Measurements from ENCODE around the gene DOK7. TPM values are rescaled to one million over a fixed set of nuclear protein-coding genes. Genes with fewer than 3 reads are reported as not detected.

The DOK7 gene
- total RNA-seq, 2 donors from 2014 or later = not detected

DNA sequence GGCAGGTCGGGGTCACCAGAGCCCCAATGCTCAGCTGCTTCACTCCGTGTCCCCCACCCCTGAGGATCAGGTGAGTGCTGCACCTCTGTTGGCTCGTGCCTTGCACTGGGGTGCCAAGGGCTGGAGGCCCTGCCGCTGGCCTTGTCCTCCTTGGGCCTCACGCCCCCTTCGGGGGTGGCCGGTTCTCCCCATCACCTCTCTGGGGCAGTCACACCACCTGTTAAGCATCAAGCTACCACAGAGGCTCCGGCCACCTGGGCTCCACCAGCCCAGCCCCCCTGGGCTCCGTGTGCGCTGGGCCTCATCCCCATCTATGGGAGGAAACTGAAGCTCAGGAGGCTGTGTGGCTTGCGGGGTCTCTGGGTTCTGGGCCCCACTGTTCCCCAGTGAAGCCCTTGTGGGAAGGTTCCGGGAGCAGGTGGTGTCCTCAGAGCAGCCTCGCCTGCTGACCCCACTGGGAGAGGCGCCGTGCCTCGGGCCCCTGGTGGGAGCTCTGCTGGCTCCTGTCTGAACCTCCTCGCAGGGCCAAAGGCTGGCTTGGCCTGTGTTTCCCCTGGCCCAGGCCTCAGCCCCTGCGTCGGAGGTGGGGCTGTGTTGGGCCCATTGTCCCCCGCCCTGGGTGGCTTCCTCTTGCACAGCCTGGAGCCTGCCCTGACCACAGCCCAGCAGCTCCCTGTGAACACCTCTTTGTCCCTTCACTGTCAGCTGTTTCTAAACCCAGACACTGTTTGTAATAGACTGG, 30.8 kb downstream of the DOK7 start:
- ATAC-seq (no peak), DNase-seq (no peak)
- Mint-ChIP-seq H3K4me1 (peaks cover 2% of the 10 kb centered on the region), H3K27me3 (peaks cover 19% of the 10 kb centered on the region), H3K4me3 (no peak overlapping the region), H3K36me3 (ENCODE audit: low read depth) (no peaks in the 10 kb centered on the region), H3K27ac (no peak overlapping the region)
- H3K9me3 ChIP-seq (ENCODE audit: control insufficient read depth, low read length, poor library complexity, severe bottlenecking) = no peaks in the 10 kb centered on the region

DNA sequence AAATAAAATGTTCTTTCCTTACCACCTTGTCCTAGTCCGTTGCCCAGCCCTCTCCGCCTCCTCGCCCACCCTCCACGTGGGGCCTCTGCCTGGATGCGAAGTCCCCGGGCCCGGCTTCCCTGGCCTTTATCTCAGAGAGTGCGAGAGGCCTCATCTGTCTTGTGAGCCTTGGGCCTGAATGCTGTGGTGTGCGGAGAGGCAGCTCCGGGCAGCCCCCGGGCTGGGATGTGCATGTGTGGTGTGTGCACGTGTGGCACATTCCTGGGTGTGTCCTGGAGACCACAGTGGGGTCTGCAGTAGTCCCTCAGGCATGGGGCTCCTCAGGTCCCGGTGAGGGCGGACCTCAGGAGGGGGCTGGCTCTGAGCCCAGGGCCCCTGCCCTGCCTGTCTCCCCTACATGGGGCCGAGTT, 31.4 kb downstream of the DOK7 start:
- ATAC-seq (no peak), DNase-seq (no peak)
- no peaks in the 10 kb centered on the region for H3K9me3 ChIP-seq (ENCODE audit: control insufficient read depth, low read length, poor library complexity, severe bottlenecking)
- peaks cover 2% of the 10 kb centered on the region for H3K4me1 Mint-ChIP-seq
- H3K36me3 Mint-ChIP-seq (ENCODE audit: low read depth) = no peaks in the 10 kb centered on the region
- no peak overlapping the region for H3K4me3 Mint-ChIP-seq
- peaks cover 19% of the 10 kb centered on the region for H3K27me3 Mint-ChIP-seq
- peak overlapping the region; percentile 45 for H3K27ac Mint-ChIP-seq

DNA sequence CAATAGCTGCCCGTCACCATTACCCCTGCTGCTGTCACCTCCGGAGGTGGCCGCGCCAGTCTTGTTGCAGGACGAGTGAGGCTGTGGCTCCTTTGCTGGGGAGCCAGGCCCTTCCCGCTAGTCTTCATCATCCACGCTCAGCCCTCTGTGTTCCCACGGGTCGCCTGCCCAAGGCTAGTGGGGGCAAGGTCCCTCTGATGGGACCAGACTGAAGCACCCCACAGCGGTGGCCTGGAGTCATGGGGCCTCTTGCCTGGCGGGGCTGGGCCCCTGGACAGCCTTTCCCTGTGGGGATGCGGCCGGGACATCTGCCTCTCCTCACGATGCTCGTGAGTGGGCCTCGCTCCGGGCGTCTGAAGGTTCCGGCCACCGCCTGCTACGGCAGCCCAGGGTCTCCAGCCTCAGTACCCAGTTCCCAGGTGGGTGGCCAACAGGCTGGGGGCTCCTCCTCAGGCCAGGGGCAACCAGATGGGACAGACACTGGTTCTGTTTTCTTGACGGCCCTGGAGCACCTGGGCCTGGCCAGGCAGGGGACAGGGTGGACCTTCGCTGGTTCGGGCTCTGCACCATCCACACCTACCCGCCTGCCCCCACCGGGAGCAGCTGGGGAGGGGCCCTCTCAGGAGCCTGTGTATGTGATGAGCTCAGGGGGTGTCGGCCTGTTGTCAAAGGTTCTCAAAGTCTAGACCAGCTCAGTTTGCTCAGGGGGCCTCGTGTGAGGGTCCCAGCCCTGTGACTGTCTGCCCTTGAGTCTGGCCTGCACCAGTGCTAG, 32.3 kb downstream of the DOK7 start:
- Mint-ChIP-seq H3K27me3 (peaks cover 19% of the 10 kb centered on the region), H3K36me3 (ENCODE audit: low read depth) (no peaks in the 10 kb centered on the region), H3K4me3 (no peak overlapping the region), H3K4me1 (peaks cover 2% of the 10 kb centered on the region), H3K27ac (peak overlapping the region; percentile 45)
- ATAC-seq (no peak), DNase-seq (no peak)
- H3K9me3 ChIP-seq (ENCODE audit: control insufficient read depth, low read length, poor library complexity, severe bottlenecking) = no peaks in the 10 kb centered on the region

DNA sequence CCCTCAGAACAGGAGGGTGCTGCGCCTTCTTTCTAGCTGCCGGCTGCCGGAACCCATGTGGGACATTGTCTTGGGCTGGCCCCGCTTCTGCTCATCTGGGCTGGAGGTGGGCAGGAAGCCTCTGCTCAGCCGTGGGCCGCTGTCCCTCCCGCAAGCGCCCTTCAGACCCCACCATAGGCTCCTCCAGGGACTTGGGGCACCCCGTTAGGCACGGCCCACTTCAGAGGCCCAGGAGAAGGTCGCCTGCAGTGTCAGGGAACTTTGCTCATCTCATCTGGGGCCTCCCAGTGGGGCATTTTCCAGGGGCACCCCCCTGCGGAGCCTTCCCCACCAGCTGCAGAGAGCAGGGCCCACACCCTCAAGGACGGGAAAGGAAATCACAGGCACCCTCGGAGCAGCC, 32.9 kb downstream of the DOK7 start:
- no peak overlapping the region for H3K4me3 Mint-ChIP-seq
- ATAC-seq (no peak), DNase-seq (no peak)
- H3K27me3 Mint-ChIP-seq = peaks cover 19% of the 10 kb centered on the region
- H3K36me3 Mint-ChIP-seq (ENCODE audit: low read depth) = no peaks in the 10 kb centered on the region
- no peaks in the 10 kb centered on the region for H3K9me3 ChIP-seq (ENCODE audit: control insufficient read depth, low read length, poor library complexity, severe bottlenecking)
- no peak overlapping the region for H3K27ac Mint-ChIP-seq
- peaks cover 2% of the 10 kb centered on the region for H3K4me1 Mint-ChIP-seq

DNA sequence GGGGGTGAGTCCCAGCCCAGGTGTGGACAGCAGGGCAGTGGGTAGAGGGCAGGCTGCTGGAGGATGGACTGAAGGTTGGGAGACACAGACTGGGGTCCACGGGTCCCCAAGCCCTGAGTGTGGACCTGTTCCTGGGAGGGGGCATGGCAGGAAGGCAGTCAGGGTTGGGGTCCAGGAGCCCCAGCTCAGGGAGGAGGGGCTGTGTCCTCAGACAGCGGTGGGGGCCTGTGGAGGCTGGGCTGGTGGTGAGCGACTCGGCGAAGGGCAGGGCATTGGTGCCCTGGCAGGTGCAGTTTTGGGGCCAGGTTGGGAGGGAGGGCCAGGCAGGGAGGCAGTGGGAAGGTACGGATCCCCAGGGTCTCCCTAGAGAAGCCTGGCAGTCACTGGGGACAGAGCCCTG, 34.0 kb downstream of the DOK7 start:
- H3K4me1 Mint-ChIP-seq = peaks cover 5% of the 10 kb centered on the region
- H3K4me3 Mint-ChIP-seq = no peak overlapping the region
- no peaks in the 10 kb centered on the region for H3K36me3 Mint-ChIP-seq (ENCODE audit: low read depth)
- peaks cover 12% of the 10 kb centered on the region for H3K27me3 Mint-ChIP-seq
- DNase-seq = no peak
- H3K27ac Mint-ChIP-seq = no peak overlapping the region
- no peaks in the 10 kb centered on the region for H3K9me3 ChIP-seq (ENCODE audit: control insufficient read depth, low read length, poor library complexity, severe bottlenecking)
- no peak for ATAC-seq

DNA sequence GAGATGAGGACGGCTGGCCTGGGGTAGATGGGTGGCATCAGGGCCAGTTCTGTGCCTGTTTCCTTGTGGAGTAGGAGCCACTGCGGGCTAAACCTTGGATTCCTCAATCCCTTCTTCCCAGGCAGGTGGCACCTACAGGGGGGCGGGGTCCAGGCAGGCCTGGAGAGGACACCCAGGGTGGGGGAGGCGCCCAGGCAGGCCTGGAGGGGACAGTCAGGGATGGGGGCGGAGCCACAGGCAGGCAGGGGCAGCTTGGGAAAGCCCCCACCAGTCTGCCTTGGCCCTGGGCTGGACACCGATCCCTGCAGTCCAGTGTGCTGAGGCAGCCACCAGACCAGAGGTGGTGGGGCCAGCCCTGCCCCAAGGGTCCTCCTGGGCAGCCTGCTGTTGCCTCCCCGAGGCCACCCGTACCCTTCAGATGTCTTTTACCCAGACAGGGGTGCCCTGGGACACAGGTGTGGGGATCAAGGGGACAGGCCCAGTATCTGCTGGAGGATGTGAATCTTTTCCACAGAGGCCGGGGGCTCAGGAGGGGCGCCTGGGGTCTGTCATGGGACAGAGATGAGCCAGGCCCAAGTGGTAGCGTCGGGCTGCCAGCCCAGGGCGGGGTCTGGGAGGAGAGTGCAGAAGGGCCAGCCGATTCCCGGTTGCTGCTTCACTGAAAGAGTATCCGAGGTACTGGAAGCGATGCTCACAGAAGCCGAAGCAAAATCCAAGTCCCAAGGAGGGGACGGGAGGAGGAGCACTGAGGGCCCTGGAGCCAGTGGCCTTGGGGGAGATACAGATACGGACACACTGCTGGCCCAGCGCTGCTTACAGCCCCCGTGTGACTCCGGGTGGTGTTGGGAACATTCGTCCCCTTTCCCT, 34.6 kb downstream of the DOK7 start:
- ATAC-seq (no peak), DNase-seq (no peak)
- peaks cover 5% of the 10 kb centered on the region for H3K4me1 Mint-ChIP-seq
- peaks cover 8% of the 10 kb centered on the region for H3K27me3 Mint-ChIP-seq
- no peaks in the 10 kb centered on the region for H3K9me3 ChIP-seq (ENCODE audit: control insufficient read depth, low read length, poor library complexity, severe bottlenecking)
- H3K4me3 Mint-ChIP-seq = no peak overlapping the region
- no peaks in the 10 kb centered on the region for H3K36me3 Mint-ChIP-seq (ENCODE audit: low read depth)
- H3K27ac Mint-ChIP-seq = no peak overlapping the region

DNA sequence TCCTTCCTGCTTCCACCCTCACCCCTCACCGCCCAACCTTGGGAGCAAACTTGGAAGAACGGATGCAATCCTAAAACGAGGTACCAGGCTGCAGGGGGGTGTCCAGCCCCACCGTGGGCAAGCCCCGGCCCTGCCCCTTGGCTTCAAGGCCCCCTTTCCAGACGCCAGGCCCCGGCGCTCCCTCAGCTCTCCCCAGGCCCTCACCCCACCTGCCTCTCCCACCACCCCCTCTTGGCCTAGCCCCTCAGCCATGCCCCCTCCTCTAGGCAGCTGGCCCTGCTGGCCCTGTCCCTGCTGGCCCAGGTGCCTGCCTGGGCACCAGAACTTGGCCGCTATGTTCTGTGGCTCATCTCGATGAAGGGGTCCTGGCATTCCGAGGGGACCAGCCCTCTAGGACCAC, 35.3 kb downstream of the DOK7 start:
- no peaks in the 10 kb centered on the region for H3K36me3 Mint-ChIP-seq (ENCODE audit: low read depth)
- H3K27me3 Mint-ChIP-seq = peaks cover 8% of the 10 kb centered on the region
- no peak for ATAC-seq
- no peaks in the 10 kb centered on the region for H3K9me3 ChIP-seq (ENCODE audit: control insufficient read depth, low read length, poor library complexity, severe bottlenecking)
- no peak overlapping the region for H3K27ac Mint-ChIP-seq
- peaks cover 7% of the 10 kb centered on the region for H3K4me1 Mint-ChIP-seq
- H3K4me3 Mint-ChIP-seq = no peak overlapping the region
- DNase-seq = no peak

DNA sequence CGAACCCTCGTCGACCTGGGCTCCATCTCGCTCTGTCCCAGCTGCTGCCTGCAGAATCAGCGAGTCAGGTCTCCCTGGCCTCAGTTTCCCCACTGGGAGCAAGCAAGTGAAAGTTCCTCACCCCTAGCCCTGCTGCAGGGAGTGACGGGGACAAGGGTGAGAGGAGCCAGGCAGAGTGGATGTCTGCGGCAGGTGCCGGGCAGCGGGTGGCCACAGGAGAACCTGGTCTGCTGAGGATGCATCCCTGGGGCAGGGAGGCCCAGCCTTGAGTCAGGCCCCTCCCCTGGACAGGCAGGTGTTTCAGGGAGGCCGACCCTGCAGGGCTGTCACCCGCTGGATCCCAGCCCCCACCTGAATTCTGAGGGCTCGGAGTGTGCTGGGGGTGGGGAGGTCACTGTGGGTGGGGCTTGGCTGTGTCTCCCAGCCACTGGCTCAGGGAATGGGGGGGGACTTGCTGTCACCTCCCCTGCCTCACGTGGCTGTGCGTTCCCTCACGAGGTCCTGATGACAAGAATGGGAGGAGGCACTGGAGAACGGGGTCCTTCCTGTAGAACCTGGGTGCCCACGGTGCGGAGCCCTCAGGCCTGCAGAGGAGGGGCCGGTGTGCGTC, 35.9 kb downstream of the DOK7 start:
- H3K36me3 Mint-ChIP-seq (ENCODE audit: low read depth) = no peaks in the 10 kb centered on the region
- no peak for ATAC-seq

DNA sequence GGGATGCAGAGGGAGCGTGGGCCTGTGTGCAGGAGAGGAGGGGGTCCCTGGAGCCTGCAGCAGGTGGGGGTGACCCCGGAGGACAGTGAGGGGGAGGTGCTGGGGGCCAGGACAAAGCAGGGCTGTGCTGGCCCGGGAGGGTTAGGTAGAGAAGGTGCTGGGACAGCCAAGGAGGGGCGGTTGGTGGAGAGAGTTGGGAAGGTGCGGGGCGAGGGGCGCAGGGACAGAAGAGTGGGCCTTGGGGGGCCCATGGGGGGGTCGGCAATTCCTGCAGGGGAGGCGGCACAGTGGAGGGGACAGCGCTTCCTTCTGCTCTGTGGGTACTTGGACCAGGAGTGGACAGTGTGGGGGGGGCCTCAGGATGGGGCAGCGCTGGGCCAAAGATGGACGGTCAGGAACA, 36.6 kb downstream of the DOK7 start:
- H3K27ac Mint-ChIP-seq = no peak overlapping the region
- H3K36me3 Mint-ChIP-seq (ENCODE audit: low read depth) = no peaks in the 10 kb centered on the region
- no peaks in the 10 kb centered on the region for H3K9me3 ChIP-seq (ENCODE audit: control insufficient read depth, low read length, poor library complexity, severe bottlenecking)
- peaks cover 8% of the 10 kb centered on the region for H3K27me3 Mint-ChIP-seq
- no peak for ATAC-seq
- DNase-seq = no peak
- peaks cover 10% of the 10 kb centered on the region for H3K4me1 Mint-ChIP-seq
- peak overlapping the region; percentile 5 for H3K4me3 Mint-ChIP-seq

More for the DNA sequence above, 35.9 kb downstream of the DOK7 start:
- Mint-ChIP-seq H3K4me3 (no peak overlapping the region), H3K4me1 (peaks cover 10% of the 10 kb centered on the region), H3K27me3 (peaks cover 8% of the 10 kb centered on the region), H3K27ac (no peak overlapping the region)
- H3K9me3 ChIP-seq (ENCODE audit: control insufficient read depth, low read length, poor library complexity, severe bottlenecking) = no peaks in the 10 kb centered on the region
- no peak for DNase-seq

DNA sequence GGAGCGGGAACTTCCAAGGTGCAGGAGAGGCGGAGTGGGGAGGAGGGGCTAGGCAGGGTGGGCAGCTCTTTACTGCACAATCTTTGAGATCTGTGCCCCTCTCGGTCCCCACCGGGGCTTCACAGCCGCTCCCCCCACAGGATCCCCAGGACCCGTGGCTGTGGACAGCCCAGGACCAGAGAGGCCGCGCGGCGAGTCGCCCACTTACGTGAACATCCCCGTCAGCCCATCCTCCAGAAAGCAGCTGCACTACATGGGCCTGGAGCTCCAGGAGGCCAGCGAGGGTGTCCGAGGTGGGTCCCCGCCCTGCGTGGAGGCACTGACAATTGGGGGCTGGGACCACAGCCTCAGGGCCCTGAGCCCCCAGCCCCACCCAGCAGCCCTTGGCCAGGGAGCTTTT, 37.0 kb downstream of the DOK7 start:
- H3K27ac Mint-ChIP-seq = no peak overlapping the region
- H3K27me3 Mint-ChIP-seq = peaks cover 6% of the 10 kb centered on the region
- DNase-seq = no peak
- no peak for ATAC-seq
- no peak overlapping the region for H3K4me3 Mint-ChIP-seq
- peaks cover 10% of the 10 kb centered on the region for H3K4me1 Mint-ChIP-seq
- no peaks in the 10 kb centered on the region for H3K9me3 ChIP-seq (ENCODE audit: control insufficient read depth, low read length, poor library complexity, severe bottlenecking)
- H3K36me3 Mint-ChIP-seq (ENCODE audit: low read depth) = no peaks in the 10 kb centered on the region

DNA sequence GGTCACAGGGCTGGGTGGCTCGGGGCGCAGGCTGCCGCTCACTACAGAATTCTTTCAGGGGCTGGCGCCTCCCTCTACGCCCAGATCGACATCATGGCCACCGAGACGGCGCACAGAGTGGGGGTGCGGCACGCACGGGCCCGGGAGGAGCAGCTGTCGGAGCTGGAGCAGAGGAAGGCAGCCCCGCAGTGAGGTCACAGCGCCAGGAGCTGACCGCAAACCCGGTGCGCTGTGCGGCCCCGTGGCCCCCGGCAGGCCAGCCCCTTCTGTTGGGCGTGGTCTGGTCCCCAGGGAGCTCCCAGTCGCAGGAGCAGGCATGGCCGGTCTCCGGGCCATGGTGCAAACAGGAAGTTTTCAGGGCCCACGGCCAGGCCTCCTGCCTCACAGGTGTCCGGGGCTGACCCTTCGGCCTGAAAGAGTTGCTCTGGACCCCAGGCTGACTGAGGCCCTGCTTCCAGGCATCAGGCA, 37.6 kb downstream of the DOK7 start:
- Mint-ChIP-seq H3K4me1 (peaks cover 10% of the 10 kb centered on the region), H3K27me3 (peaks cover 4% of the 10 kb centered on the region), H3K27ac (no peak overlapping the region), H3K4me3 (no peak overlapping the region), H3K36me3 (ENCODE audit: low read depth) (no peaks in the 10 kb centered on the region)
- ATAC-seq (no peak), DNase-seq (no peak)
- no peaks in the 10 kb centered on the region for H3K9me3 ChIP-seq (ENCODE audit: control insufficient read depth, low read length, poor library complexity, severe bottlenecking)

DNA sequence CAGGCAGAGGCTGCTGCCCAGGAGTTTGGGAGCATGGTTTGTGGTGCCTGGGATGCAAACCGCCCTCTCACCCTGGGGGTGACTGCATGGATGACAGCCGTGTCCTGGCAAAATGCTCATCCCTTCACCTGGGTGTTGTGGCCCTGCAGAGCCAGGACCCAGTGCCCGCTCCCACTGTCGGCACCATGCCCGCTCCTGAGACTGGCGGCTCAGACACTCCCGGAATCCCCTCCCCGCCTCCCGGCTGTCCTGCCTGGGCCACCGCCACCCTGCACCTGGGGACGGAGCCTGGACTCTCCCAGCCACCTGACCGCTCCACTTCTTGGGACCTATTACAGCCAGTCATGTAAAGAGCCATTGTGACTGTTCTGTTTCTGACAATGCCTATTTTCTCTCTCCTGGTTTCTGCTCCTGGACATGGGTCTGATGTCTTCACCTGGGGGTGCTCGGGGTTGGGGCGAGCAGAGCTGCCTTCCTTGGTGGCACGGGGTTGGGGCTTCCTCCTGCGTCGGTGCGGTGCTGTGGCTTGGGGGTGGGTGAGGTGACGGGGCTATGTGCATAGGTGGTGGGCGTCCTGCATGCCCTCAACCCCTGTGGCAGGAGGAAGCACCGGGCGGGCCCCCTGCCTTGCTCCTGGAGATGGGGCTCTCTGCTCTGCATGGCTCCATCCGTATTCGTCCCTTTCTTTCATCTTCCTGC, 38.2 kb downstream of the DOK7 start:
- no peaks in the 10 kb centered on the region for H3K9me3 ChIP-seq (ENCODE audit: control insufficient read depth, low read length, poor library complexity, severe bottlenecking)
- ATAC-seq (no peak), DNase-seq (no peak)
- peak overlapping the region; percentile 75 for H3K4me3 Mint-ChIP-seq
- no peak overlapping the region for H3K27ac Mint-ChIP-seq
- peaks cover 4% of the 10 kb centered on the region for H3K27me3 Mint-ChIP-seq
- H3K36me3 Mint-ChIP-seq (ENCODE audit: low read depth) = no peaks in the 10 kb centered on the region
- peaks cover 10% of the 10 kb centered on the region for H3K4me1 Mint-ChIP-seq

Data from T-helper 17 cell (primary cell).